ENCODE measurements around the gene UBAC2.

Gene UBAC2

GRCh38 chr13:99415014-99415650 lies 214.5 kb downstream of the UBAC2 start:
- CTCF ChIA-PET: no interaction called here
- H3K27me3 ChIP-seq (replicated peaks in 2 of 5; ENCODE audit: control insufficient read depth in 4 of 5, insufficient read depth in 5 of 5, low read length in 4 of 5): no peaks in the 10 kb centered on the region

GRCh38 chr13:99415851-99416331 lies 215.2 kb downstream of the UBAC2 start:
- no peak overlapping the region for H3K27ac ChIP-seq (ENCODE audit: insufficient read depth in 1 of 2, low read depth in 1 of 2, low read length in 2 of 2, poor library complexity in 1 of 2, severe bottlenecking in 2 of 2)
- ChIA-PET CTCF (interaction anchor here (1.7 kb wide), 1 partner anchor 147 kb away, joined by 5 read pairs; no protein-coding TSS in a partner anchor), POLR2A (no interaction called here)
- H3K4me1 ChIP-seq (ENCODE audit: control extremely low read depth in 1 of 4, control insufficient read depth in 4 of 4, insufficient read depth in 4 of 4, low read length in 3 of 4): peaks cover 4 to 51% (median 26%) of the 10 kb centered on the region in 4 experiments
- DNase-seq: no peak
- no peaks in the 10 kb centered on the region for H3K27me3 ChIP-seq (replicated peaks in 2 of 5; ENCODE audit: control insufficient read depth in 4 of 5, insufficient read depth in 5 of 5, low read length in 4 of 5)
- H3K4me3 ChIP-seq (ENCODE audit: control insufficient read depth in 1 of 7, extremely low read depth in 1 of 7, insufficient read depth in 4 of 7, low read depth in 2 of 7, low read length in 6 of 7): no peak overlapping the region
- 96% methylated on average over 9 of the region's 14 CpGs for WGBS (ENCODE audit: insufficient coverage)
- H3K36me3 ChIP-seq (ENCODE audit: control insufficient read depth in 4 of 4, insufficient read depth in 4 of 4, low read length in 3 of 4): no peaks in the 10 kb centered on the region
- peaks cover 0 to 7% (median 0%) of the 10 kb centered on the region in 5 experiments for H3K9me3 ChIP-seq (ENCODE audit: control extremely low read depth in 1 of 5, control insufficient read depth in 4 of 5, insufficient read depth in 2 of 5, low read depth in 1 of 5, low read length in 4 of 5)

More at GRCh38 chr13:99415014-99415650, 214.5 kb downstream of the UBAC2 start:
- DNase-seq: no peak
- 73% methylated on average over 10 of the region's 13 CpGs for WGBS (ENCODE audit: insufficient coverage)
- peaks cover 4 to 45% (median 20%) of the 10 kb centered on the region in 4 experiments for H3K4me1 ChIP-seq (ENCODE audit: control extremely low read depth in 1 of 4, control insufficient read depth in 4 of 4, insufficient read depth in 4 of 4, low read length in 3 of 4)
- no peaks in the 10 kb centered on the region for H3K36me3 ChIP-seq (ENCODE audit: control insufficient read depth in 4 of 4, insufficient read depth in 4 of 4, low read length in 3 of 4)
- peaks cover 0 to 7% (median 0%) of the 10 kb centered on the region in 5 experiments for H3K9me3 ChIP-seq (ENCODE audit: control extremely low read depth in 1 of 5, control insufficient read depth in 4 of 5, insufficient read depth in 2 of 5, low read depth in 1 of 5, low read length in 4 of 5)
- no peak overlapping the region for H3K27ac ChIP-seq (ENCODE audit: insufficient read depth in 1 of 2, low read depth in 1 of 2, low read length in 2 of 2, poor library complexity in 1 of 2, severe bottlenecking in 2 of 2)
- POLR2A ChIA-PET: no interaction called here
- H3K4me3 ChIP-seq (ENCODE audit: control insufficient read depth in 1 of 7, extremely low read depth in 1 of 7, insufficient read depth in 4 of 7, low read depth in 2 of 7, low read length in 6 of 7): no peak overlapping the region

GRCh38 chr13:99416411-99417121 lies 215.9 kb downstream of the UBAC2 start:
- Histone ChIP-seq H3K27ac (ENCODE audit: insufficient read depth in 1 of 2, low read depth in 1 of 2, low read length in 2 of 2, poor library complexity in 1 of 2, severe bottlenecking in 2 of 2) (no peak overlapping the region), H3K27me3 (replicated peaks in 2 of 5; ENCODE audit: control insufficient read depth in 4 of 5, insufficient read depth in 5 of 5, low read length in 4 of 5) (no peaks in the 10 kb centered on the region), H3K4me1 (ENCODE audit: control extremely low read depth in 1 of 4, control insufficient read depth in 4 of 4, insufficient read depth in 4 of 4, low read length in 3 of 4) (peaks cover 4 to 54% (median 29%) of the 10 kb centered on the region in 4 experiments), H3K36me3 (ENCODE audit: control insufficient read depth in 4 of 4, insufficient read depth in 4 of 4, low read length in 3 of 4) (no peaks in the 10 kb centered on the region), H3K9me3 (ENCODE audit: control extremely low read depth in 1 of 5, control insufficient read depth in 4 of 5, insufficient read depth in 2 of 5, low read depth in 1 of 5, low read length in 4 of 5) (peaks cover 0 to 7% (median 0%) of the 10 kb centered on the region in 5 experiments), H3K4me3 (ENCODE audit: control insufficient read depth in 1 of 7, extremely low read depth in 1 of 7, insufficient read depth in 4 of 7, low read depth in 2 of 7, low read length in 6 of 7) (no peak overlapping the region)
- CTCF ChIA-PET: interaction anchor here (1.7 to 2.0 kb wide), 2 partner anchors 29 to 147 kb away, joined by 5 to 8 read pairs; no protein-coding TSS in a partner anchor
- POLR2A ChIA-PET: no interaction called here
- no peak for DNase-seq
- WGBS (ENCODE audit: insufficient coverage): 96% methylated on average over 22 of the region's 24 CpGs

GRCh38 chr13:99417201-99418102 lies 216.8 kb downstream of the UBAC2 start:
- Histone ChIP-seq H3K4me1 (ENCODE audit: control extremely low read depth in 1 of 4, control insufficient read depth in 4 of 4, insufficient read depth in 4 of 4, low read length in 3 of 4) (peaks cover 4 to 63% (median 33%) of the 10 kb centered on the region in 4 experiments), H3K4me3 (ENCODE audit: control insufficient read depth in 1 of 7, extremely low read depth in 1 of 7, insufficient read depth in 4 of 7, low read depth in 2 of 7, low read length in 6 of 7) (no peak overlapping the region), H3K27me3 (replicated peaks in 2 of 5; ENCODE audit: control insufficient read depth in 4 of 5, insufficient read depth in 5 of 5, low read length in 4 of 5) (no peaks in the 10 kb centered on the region), H3K36me3 (ENCODE audit: control insufficient read depth in 4 of 4, insufficient read depth in 4 of 4, low read length in 3 of 4) (no peaks in the 10 kb centered on the region), H3K9me3 (ENCODE audit: control extremely low read depth in 1 of 5, control insufficient read depth in 4 of 5, insufficient read depth in 2 of 5, low read depth in 1 of 5, low read length in 4 of 5) (no peaks in the 10 kb centered on the region), H3K27ac (ENCODE audit: insufficient read depth in 1 of 2, low read depth in 1 of 2, low read length in 2 of 2, poor library complexity in 1 of 2, severe bottlenecking in 2 of 2) (no peak overlapping the region)
- CTCF ChIA-PET: interaction anchor here (1.1 to 4.0 kb wide), 4 partner anchors 18 to 148 kb away, joined by 3 to 29 read pairs (median 6); no protein-coding TSS in a partner anchor
- POLR2A ChIA-PET: no interaction called here
- no peak for DNase-seq
- 95% methylated on average over 13 of the region's 19 CpGs for WGBS (ENCODE audit: insufficient coverage)

- H3K4me1 ChIP-seq (ENCODE audit: control extremely low read depth in 1 of 4, control insufficient read depth in 4 of 4, insufficient read depth in 4 of 4, low read length in 3 of 4): peaks cover 4 to 68% (median 33%) of the 10 kb centered on the region in 4 experiments
- H3K36me3 ChIP-seq (ENCODE audit: control insufficient read depth in 4 of 4, insufficient read depth in 4 of 4, low read length in 3 of 4): no peaks in the 10 kb centered on the region
- H3K27ac ChIP-seq (ENCODE audit: insufficient read depth in 1 of 2, low read depth in 1 of 2, low read length in 2 of 2, poor library complexity in 1 of 2, severe bottlenecking in 2 of 2): no peak overlapping the region
- DNase-seq: no peak
- ChIA-PET POLR2A (interaction anchor here (0.6 kb wide), 1 partner anchor 9 kb away, joined by 3 read pairs; no protein-coding TSS in a partner anchor), CTCF (interaction anchor here (1.1 to 4.0 kb wide), 3 partner anchors 17 to 31 kb away, joined by 3 to 29 read pairs (median 8); no protein-coding TSS in a partner anchor)
- no peaks in the 10 kb centered on the region for H3K9me3 ChIP-seq (ENCODE audit: control extremely low read depth in 1 of 5, control insufficient read depth in 4 of 5, insufficient read depth in 2 of 5, low read depth in 1 of 5, low read length in 4 of 5)
- WGBS (ENCODE audit: insufficient coverage): 89% methylated on average over 11 of the region's 15 CpGs
- H3K27me3 ChIP-seq (replicated peaks in 2 of 5; ENCODE audit: control insufficient read depth in 4 of 5, insufficient read depth in 5 of 5, low read length in 4 of 5): no peaks in the 10 kb centered on the region
- H3K4me3 ChIP-seq (ENCODE audit: control insufficient read depth in 1 of 7, extremely low read depth in 1 of 7, insufficient read depth in 4 of 7, low read depth in 2 of 7, low read length in 6 of 7): no peak overlapping the region
Observed at GRCh38 chr13:99418103-99418842, 217.6 kb downstream of the UBAC2 start.

GRCh38 chr13:99418843-99419140 lies 218.1 kb downstream of the UBAC2 start:
- Histone ChIP-seq H3K4me3 (ENCODE audit: control insufficient read depth in 1 of 7, extremely low read depth in 1 of 7, insufficient read depth in 4 of 7, low read depth in 2 of 7, low read length in 6 of 7) (no peak overlapping the region), H3K27ac (ENCODE audit: insufficient read depth in 1 of 2, low read depth in 1 of 2, low read length in 2 of 2, poor library complexity in 1 of 2, severe bottlenecking in 2 of 2) (no peak overlapping the region), H3K9me3 (ENCODE audit: control extremely low read depth in 1 of 5, control insufficient read depth in 4 of 5, insufficient read depth in 2 of 5, low read depth in 1 of 5, low read length in 4 of 5) (no peaks in the 10 kb centered on the region), H3K36me3 (ENCODE audit: control insufficient read depth in 4 of 4, insufficient read depth in 4 of 4, low read length in 3 of 4) (no peaks in the 10 kb centered on the region), H3K27me3 (replicated peaks in 2 of 5; ENCODE audit: control insufficient read depth in 4 of 5, insufficient read depth in 5 of 5, low read length in 4 of 5) (no peaks in the 10 kb centered on the region), H3K4me1 (ENCODE audit: control extremely low read depth in 1 of 4, control insufficient read depth in 4 of 4, insufficient read depth in 4 of 4, low read length in 3 of 4) (peaks cover 4 to 68% (median 33%) of the 10 kb centered on the region in 4 experiments)
- no peak for DNase-seq
- ChIA-PET POLR2A (interaction anchor here (0.6 kb wide), 1 partner anchor 9 kb away, joined by 3 read pairs; no protein-coding TSS in a partner anchor), CTCF (interaction anchor here (1.1 to 4.0 kb wide), 2 partner anchors 17 to 27 kb away, joined by 3 to 29 read pairs; no protein-coding TSS in a partner anchor)
- WGBS (ENCODE audit: insufficient coverage): 81% methylated on average over 2 of the region's 4 CpGs

All from common myeloid progenitor, CD34-positive (primary cell).